GM21360 (cell line): ENCODE results near the gene MSANTD1.

Experiments used
- ATAC-seq: cut with Tn5 transposase; IDR thresholded peaks from one replicate; pipeline ENCODE4 v1.9.1; 2021; ENCODE audit warnings: mild to moderate bottlenecking, moderate library complexity; ENCODE audit not compliant: unreplicated experiment

MSANTD1 gene

DNA sequence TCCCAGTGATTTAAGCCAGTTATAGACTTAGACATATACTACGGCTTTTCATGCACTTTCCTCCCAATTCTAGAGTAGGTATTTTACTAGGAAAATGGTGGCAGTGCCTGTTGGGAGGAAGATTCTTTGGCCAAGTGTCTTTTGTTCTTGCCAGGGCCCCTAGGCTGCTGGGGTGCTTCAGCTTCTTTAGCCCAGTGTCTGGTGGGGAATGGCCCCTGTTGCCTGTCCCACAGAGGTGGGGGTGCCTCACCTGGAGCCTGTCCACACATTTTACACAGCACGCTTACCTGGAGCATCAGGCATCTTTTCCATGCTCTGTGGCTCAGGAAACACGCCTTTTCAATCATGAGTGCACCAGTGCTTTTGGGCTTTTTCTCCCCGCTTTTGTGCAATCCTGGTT, 33.2 kb upstream of the MSANTD1 start:
- ATAC-seq = no peak

DNA sequence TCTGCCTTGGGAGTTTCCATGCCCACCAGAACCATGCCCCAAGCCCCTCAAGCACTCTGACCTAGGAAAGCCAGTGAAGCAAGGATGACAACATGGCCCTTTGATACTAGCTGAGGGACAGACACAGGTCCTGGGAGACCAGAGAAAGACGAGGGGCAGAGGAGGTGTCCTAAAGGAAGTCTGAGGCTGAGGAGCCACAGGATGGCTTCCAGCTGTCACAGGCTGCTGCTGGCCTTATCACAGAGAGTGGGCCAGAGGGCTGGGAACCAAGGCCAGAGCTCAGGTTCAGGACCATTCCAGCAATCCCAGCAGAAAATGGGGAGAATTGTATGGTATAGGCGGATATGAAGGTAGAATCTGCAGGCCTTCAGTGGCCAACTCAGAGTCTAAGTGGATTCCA, 31.7 kb upstream of the MSANTD1 start:
- no peak for ATAC-seq

DNA sequence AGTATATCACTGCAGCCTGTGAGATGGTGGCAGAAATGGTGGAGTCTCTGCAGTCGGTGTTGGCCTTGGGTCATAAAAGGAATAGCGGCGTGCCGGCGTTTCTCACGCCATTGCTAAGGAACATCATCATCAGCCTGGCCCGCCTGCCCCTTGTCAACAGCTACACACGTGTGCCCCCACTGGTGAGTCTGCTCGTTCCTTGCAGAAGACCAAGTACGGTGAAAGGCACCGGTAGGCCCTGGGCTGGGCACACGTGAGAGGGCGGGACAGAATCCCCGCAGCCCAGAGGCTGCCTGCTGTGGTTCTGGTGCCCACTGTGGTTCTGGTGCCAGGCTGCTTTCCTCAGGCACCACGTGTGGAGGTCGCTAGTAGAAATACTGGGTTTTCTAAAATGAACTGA, 31.2 kb upstream of the MSANTD1 start:
- ATAC-seq = no peak

DNA sequence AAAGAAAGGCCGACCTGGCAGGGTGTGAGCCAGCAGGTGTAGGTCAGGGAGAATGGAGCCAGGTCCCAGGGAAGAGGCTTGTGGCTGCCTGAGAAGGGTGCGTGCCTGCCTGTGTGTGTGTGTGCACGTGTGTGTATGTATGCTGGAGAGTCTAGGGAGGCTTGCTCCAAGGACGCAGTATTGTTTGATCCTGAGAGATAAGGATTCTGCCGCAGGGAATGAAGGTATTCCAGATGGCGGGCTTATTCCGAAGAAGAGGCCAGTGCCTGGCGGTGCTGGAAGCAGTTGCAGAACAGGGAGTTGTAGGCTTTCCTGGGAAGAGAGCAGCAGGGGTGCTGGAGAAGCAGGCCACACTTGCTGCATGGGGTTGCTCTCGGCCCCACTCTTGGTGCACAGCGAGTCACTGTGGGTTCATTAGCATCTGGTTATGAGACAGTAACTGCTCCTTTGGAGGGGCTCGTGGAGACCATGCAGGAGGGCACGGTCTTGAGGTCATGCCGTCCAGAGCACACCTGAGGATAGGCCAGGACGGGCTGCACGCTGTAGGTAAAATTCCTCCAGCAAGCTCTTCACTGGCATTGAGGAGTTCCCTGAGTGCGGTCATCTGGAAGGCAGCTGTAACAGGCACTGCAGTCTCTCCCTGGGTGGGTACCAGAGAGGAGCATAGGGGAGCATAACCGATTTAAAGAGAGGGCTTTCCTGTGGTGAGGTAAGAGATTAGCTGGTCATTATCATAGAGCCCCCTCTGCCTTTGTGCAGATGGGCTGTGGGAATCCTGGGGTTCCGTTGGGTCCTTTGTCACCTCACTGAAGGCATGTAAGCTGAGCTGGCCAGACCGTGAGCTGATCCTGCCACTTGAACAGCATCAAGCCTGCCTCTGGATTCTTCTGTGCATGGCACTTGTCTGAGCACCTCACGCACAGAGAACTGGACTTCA, 29.9 kb upstream of the MSANTD1 start:
- ATAC-seq = no peak

DNA sequence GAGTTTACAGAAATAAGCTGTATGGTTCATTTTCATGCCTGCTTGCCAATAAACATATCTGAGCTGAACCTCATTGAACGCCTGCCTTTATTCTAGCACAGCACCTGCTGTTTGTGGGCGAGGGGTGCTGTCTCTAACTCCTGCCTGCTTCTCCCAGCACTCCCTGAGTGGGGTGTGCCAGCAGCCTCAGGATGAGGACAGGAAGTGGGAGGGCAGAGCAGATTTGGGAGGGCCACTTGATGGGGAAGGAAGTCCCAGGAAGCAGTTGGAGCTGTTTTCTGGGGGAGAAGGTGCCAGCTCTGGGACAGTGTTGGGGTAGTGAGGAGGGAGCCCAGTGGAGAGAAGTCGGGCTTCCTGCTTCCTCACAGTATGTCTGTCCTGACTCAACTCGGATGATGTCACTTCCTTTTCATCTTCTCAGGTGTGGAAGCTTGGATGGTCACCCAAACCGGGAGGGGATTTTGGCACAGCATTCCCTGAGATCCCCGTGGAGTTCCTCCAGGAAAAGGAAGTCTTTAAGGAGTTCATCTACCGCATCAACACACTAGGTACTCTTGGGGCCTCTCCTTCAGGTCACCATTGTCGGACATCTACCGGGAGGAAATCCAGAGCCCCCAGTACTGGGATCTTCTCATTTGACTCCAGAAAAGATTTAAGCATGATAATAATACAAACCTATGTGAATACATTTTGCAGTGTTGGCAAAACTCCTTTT, 29.0 kb upstream of the MSANTD1 start:
- ATAC-seq = no peak

DNA sequence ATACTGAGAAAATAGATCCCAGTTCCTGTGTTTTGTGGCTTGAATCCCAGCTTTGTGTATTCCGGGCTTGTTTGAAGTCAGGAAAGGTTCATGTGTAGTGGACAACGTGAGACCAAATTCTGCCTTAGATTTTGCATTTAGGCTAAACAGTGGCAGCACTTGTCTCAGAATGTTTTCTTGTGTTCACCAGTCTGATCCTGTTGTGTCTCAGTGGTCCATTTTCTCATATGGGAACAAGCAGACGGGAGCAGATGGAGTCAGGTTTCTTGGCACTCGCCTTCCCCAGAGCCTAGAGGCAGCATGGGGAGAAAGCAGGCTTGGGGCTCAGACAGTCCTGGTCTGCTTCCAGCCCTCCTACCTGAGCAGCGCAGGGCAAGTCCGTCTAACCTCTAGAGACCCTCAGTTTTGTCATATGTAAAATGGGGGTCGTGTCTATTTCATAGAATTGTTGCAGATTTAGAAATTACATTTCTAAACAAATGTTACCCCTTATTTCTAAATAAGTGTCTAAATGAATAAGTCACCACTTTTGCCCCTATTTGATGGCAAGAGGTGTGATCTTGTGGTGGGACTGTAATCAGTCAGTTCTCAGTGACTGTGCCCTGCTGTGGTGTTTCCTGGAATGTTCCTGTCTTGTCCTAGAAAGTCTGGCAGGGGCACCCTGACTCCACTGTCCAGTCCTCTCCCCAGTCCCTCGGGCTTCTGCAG, 28.3 kb upstream of the MSANTD1 start:
- no peak for ATAC-seq

DNA sequence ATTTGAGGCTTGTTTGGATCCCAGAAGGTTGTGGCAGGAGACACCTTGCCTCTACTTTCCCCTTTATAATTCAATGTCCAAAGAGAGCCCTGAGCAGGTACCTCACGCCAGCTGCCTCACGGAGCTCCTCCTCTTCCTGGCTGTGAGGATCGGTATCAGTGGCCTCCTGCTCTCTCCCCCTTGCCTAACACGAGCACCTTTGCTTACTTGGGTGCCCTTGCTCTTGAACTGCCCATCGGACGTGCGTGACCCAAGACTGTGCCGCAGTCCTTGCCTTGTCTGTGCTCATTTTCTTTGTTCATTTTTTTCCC, 27.8 kb upstream of the MSANTD1 start:
- no peak for ATAC-seq

DNA sequence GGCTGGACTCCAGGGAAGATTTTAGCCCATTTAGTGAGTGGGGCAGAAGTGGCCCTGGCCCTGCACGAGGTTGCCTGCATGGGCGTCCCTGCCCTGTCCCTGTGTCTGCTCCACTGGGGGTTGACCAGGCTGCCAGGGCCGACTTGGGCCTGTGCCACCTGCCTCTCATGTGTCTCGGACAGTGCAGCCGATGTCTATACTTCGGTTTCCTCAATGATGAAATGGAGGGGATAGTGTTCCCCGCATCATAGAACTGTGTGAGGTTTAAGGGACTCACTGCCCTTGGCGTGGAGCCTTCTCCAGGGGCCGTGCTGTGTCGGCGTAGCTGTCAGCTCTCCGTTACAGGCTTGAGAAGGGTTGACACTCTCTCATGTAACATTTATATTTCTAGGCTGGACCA, 27.0 kb upstream of the MSANTD1 start:
- no peak for ATAC-seq

DNA sequence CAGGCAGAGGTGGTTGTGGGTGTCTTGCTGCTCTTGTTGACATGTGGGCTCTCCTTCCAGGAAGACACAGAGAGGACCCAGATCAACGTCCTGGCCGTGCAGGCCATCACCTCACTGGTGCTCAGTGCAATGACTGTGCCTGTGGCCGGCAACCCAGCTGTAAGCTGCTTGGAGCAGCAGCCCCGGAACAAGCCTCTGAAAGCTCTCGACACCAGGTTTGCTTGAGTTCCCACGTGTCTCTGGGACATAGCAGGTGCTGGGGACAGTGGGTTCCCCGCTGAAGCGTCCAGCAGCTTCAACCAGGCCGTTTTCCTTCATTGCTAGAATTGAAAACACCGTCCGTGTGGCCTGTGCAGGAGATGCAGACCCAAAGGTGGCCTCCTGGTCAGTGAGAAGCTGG, 25.6 kb upstream of the MSANTD1 start:
- no peak for ATAC-seq

DNA sequence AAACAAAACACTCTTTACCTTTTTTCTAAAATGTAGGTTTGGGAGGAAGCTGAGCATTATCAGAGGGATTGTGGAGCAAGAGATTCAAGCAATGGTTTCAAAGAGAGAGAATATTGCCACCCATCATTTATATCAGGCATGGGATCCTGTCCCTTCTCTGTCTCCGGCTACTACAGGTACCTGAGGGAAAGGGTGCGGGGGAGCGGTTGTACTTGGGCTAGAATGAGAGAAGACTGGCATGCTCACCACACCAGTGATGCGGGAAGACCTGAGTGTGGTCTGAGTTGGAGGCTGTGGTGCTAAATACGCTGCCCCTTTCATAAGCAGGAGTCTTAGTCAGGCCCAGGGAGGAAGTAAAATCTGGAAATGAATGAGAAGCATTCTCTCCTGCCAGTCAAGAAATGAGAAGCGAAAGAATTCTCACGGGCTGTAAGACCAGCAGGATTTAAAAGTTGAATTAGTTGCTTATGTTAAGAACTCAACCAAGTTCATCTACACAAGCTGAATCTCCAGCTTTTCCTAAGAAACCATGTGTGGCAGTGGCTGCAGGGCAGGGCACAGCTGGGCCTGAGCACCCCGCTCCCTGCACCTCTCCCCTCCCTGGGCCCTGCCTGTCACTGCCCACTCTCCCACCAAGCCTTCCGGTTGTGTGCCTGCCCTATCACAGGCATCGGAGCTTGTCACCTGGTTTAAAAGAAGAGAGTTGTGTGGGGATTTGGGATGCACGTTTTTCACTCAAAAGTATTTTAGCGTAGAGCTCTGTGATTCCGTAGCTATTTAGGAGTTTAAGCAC, 24.8 kb upstream of the MSANTD1 start:
- no peak for ATAC-seq

DNA sequence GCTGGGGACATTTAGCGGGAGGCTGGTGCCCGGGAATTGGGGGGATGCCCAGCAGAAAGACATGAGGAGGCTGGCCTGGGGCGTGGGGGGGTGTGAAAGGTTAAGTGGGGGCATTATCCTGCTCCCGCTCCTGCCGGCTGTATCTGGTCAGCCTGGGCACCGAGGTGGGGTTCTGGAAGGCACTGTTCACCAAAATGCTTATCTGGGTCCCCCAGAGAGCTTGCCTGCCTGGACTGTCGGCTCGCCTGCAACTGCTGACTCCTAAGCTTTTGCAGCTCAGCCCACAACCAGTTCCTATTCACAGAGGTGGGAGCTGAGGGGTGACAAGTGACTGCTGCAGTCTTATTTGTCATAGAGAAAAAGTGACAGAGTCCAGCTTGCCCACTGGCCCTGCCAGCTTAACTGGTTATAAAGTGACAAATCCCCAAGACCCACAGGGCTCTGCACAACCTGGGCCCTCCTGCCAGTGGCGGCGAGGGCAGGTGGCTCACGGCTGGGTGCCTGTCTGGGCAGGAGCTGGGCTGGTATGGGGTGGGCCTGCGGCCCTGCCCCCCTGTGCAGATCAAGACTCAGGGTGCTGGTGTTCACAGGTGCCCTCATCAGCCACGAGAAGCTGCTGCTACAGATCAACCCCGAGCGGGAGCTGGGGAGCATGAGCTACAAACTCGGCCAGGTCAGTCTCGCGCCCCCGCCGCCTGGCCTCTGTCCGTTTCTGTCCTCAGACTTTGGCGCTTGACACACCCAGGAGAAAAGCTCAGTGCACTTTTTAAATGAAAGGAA, 23.7 kb upstream of the MSANTD1 start:
- ATAC-seq = no peak

DNA sequence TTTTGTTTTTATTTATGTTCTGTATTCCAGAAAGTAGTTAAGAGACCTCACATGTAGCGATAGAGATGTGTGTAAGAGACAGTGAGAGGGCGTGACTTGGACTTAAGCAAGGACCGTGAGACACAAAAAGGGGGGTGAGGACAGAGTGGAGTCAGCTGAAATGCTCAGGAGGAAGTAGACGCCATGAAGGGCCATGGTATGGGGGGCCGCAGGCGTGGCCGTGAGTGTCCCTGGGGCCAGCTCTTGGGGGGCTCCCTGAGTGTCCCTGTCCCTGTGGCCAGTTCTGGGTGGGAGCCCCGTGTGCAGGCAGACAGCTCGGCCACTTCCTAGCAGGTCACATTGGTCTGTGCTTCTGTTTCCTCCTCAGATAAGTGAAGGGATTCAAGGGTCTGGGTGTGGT, 23.0 kb upstream of the MSANTD1 start:
- no peak for ATAC-seq

DNA sequence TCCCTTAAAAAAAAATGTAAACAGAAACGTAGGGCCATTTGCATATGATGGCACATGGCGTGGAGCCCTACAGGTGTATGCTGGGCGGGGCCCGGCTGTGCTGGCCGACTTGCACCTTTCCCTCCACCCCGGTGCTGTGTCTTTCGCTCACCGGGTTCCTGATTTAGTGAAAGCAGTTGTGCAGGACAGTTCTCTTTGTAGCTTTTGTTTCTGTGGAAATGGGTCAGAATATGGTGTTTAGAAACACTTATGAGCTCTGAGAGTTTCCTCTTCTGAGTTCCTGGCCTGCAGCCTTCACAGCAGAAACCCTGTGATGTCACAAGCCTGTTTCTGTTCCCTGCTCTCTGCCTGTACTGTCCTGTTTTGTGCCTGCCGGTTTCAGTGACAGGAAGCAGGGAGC, 22.5 kb upstream of the MSANTD1 start:
- no peak for ATAC-seq

DNA sequence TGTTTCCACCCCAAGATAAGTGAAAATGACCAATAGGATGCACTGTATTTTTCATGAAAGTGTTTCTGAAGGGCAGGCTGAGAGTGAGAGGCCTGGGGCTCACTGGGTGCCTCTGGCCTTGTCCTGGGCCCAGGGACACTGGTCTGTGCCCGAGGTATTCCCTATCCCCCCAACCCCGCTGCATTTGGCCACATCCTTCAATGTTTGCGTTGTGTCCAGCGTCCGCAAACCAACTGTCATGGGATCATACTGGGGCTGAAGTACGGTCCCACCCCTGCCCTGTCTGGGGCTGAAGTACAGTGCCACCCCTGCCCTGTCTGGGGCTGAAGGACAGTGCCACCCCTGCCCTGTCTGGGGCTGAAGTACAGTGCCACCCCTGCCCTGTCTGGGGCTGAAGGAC, 22.0 kb upstream of the MSANTD1 start:
- no peak for ATAC-seq

DNA sequence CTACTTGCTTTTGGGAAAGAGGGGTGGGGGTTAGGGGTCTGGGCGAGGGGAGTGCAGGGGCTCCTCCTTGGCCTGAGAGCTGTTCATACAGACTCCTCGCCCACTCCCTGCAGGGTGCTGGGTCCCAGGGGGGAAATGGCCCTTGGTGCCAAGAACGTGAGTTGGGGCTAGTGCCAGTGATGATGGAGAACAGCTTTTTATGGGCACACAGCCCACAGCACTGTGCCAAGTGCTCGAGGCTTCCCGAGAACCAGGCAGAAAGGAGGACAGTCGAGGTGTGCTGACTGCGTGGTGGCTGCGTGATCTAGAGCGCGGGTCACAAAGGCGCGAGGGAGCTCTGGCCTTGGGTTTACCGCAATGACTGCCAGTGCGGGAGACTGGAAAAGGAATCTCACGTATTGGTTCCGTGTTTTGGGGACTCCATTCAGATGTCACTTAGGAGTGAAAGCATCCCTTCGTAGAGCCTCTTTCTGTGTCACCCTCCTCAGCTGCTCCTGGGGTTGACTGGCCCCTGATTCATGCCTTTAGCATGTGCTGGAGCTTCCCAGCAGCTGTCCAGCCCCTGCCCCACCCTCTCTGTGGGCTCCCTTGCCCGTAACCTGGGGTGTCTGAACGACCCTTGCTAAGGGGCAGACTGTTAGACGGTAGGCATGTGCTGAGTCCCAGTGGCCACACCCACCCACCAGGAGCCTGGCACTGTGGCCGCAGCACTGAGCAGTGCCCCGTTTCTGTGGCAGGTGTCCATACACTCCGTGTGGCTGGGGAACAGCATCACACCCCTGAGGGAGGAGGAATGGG, 20.9 kb upstream of the MSANTD1 start:
- no peak for ATAC-seq

DNA sequence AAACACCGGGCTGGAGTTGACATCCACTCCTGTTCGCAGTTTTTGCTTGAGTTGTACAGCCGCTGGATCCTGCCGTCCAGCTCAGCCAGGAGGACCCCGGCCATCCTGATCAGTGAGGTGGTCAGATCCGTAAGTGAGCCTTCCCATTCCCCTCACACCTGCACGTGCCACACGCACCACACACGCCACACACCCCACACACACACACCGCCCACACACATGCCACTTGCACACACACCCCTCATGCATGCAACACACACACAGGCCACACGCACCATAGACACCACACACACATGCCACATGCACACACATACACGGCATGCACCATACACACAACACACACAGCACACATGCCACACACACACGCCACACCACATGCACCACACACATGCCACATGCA, 20.1 kb upstream of the MSANTD1 start:
- no peak for ATAC-seq

DNA sequence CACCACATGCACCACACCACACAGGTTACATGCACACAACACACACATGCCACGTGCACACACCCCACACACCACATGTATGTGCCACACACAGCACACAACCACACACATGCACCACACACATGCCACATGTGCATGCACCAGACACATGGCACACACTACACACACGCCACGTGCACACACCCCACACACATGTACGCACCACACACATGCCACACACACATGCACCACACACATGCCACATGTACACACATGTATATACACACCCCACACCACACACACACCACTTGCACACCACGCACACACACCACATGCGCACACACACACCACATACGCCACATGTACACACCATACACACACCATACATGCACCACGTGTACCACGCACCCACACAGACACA, 19.6 kb upstream of the MSANTD1 start:
- no peak for ATAC-seq

DNA sequence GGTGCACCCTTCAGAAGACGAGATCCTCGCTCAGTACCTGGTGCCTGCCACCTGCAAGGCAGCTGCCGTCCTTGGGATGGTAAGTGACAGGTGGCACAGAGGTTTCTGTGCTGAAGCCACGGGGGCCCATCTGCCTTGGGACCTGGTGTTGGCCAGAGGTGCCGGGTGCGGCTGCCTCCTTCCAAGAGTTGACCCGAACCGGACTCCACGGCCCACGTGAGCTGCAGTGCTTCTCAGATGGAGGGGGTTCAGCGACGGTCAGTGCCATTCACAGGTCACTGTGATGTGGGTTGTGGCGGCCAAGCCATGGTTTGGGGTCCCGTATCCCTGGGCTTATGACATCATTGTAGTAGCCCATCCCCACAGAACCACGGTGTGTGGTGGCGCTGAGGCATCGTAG, 19.0 kb upstream of the MSANTD1 start:
- ATAC-seq = no peak

DNA sequence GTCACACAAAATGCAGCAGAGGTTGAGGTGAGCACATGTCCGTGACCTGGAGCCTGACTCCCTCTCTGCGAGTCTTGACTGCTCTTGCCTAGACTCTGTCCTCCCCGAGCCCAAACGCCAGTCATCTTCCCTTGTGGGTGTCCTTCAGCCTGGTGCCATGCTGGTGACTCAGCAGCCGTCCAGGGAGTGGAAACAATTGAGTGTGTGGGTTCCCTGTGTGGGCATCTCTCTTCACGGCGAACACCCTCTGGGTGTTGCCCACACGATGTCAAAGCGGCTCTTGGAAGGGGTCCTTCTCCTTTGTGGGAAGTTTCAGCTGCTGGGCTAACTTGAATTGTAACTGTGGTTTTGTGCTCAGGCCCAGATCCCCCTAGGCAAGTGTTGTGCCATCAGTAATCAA, 17.5 kb upstream of the MSANTD1 start:
- no peak for ATAC-seq

DNA sequence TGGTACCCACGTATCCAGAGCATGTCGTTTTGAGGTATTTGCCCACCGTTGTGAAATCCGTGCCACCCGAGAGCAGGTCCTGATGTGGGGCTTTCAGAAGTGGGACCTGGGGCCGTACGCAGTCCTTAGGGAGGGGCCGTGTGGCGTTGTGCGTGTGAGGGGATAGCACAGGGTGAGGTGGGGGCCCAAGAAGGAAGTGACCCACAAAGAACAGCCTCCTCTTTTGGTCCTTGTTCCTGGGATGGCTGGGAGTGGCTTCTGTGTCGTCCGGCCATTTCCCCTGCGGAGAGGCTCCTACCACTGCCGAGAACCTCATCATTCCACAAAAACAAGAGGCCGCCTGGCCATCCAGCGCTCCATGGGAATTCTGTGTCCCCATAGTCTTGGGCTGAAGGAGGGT, 17.0 kb upstream of the MSANTD1 start:
- no peak for ATAC-seq
